GM04503 (cell line): Measurements from ENCODE around the gene CLMP.

Source experiments
- DNase-seq: peaks from one replicate; pipeline ENCODE4 v3.0.0-alpha.2; 2012; ENCODE audit warnings: low read depth

The CLMP gene, protein sequence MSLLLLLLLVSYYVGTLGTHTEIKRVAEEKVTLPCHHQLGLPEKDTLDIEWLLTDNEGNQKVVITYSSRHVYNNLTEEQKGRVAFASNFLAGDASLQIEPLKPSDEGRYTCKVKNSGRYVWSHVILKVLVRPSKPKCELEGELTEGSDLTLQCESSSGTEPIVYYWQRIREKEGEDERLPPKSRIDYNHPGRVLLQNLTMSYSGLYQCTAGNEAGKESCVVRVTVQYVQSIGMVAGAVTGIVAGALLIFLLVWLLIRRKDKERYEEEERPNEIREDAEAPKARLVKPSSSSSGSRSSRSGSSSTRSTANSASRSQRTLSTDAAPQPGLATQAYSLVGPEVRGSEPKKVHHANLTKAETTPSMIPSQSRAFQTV

GRCh38 chr11:123195188-123196059 lies at the start of gene CLMP:
Gene CLMP, minus strand, starts transcription at chr11:123195248. Its CDS starts 308 bp downstream, at chr11:123194940.
- DNase-seq: no peak

- DNase-seq: no peak
Measured at GRCh38 chr11:123241874-123242543, 47.0 kb upstream of the CLMP start.

DNA sequence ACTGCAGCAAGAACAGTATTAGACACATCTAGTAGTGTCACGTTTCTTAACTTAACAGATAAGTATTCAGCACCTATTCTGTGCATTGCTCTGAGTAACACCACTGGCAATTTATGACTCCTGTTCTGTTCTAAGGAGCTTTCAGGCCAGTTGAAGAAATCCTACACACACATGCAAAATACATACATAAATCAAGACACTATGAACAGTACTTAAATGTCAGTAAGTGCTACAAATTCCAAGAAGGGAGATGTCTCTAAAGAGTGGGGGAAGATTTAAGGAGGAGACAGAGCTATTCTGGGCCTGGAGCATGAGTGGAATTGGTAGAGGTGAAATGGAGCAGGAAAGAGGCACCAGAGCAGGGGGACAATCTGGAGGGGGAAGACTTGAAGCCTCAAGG lies 46.2 kb upstream of the CLMP start:
- no peak for DNase-seq

DNA sequence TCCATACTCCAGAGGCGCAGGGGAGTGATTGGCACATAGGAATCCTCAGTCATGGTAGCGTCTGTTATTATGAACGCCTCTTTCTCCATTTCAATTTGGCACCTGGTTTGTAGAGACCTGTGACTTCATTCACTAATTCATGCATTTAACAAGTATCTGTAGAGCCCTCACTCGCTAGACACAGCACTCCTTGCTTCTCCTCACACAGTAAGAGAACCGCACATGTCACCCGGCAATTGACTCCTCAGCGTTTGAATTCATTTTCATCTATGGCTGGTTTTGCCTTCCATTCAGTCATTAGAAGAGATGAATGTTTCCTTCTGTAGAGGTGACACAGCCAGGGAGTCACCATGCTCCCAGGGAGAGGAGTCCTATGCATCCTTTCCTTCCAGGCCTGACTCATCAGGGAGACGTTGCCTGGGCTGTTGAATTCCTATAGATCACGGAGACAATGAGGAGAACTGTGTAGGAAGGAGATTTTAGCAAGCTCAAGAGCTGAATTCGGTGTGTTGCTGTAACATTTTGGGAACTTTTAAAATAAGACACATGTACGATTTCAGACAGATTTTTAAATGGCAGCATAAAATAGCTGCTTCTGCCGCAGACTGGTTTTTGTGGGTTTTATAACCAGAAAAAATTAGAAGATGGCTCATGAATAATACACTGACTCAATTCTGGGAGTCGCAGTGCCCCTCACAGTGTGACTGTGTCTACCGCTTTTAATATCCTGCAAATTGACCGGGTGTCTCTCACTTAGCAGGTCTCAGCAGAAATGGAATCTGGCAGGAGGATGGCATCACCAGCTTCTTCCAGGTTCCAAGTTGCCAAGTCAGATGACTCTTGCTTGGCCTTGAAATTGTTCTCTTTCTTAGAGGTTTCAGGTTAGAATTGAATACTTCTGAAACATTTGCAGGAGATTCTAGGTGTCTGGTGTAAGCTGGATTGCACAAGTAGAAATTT lies 44.4 kb upstream of the CLMP start:
- DNase-seq: no peak

GRCh38 chr11:123238297-123238696 lies 43.2 kb upstream of the CLMP start:
- DNase-seq: no peak

DNA sequence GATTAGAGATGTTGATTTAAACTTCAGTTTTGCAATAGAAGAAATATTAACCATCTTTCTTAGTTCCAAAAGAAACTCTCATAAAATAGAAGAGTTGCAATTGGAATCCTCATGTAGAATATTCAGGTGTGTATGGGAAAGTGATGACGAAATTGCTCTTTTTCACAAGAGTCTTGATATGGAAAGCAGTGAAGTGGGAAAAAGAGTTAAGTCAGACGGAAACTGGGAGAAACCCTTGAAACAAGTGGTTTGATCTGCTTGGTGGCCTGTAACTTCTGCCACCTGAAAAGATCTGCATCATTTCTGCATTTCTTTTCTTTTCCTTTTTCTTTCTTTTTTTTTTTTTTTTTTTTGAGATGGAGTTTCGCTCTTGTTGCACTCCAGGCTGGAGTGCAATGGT lies 41.8 kb upstream of the CLMP start:
- no peak for DNase-seq

- DNase-seq: no peak
Measured at GRCh38 chr11:123235656-123236261, 40.7 kb upstream of the CLMP start.

- DNase-seq: no peak
Measured at GRCh38 chr11:123235117-123235655, 40.1 kb upstream of the CLMP start.

GRCh38 chr11:123233975-123234334 lies 38.9 kb upstream of the CLMP start:
- DNase-seq: no peak

DNA sequence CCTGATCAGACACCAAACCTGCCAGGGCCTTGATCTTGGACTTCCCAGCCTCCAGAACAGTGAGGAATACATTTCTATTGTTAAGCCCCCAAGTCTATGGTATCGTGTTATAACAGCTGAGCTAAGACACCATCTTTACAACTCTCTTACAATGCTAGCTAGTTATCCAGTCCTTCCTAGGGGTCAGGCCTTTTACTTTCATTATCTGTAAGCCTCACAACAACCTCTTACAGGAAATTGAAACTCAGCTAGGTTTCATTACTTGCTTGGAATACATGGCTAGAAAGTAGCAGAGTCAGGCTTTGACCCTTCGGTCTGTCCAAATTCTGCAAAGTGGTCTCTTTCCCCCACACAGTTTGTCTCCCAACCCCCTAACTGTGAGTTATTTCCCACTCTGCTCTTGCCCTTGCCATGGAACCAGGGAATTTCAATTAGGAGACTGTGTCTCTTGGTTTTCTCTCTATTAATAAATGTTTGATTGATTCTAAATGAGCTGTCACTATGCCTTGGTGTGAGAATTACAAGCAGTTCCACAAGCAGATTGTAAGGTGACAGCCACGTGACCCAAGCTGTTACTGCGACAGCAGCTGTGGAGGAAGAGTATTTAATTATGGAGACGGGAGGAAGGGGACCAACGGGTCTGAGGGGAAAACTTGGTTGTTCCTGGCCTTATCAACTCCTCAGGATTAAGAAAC lies 38.4 kb upstream of the CLMP start:
- DNase-seq: no peak

DNA sequence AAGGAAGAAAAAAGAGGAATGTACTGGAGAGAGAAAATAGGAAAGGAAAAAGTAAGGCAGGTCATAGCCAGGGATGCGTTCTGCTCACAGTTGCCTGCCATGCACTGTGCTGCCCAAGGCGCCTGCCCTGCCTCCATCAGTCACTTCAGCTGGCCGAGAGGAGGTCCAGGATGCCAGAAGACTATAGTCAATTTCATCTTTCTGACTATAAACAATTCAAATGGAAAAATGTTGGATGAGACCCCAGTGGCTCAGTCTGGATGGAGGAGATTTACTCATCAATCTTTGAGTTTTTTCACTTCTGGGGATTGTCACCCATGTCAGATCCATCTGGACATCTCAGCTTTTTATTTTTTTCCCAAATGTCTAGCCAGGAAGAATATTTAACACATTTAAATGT lies 36.7 kb upstream of the CLMP start:
- no peak for DNase-seq

DNA sequence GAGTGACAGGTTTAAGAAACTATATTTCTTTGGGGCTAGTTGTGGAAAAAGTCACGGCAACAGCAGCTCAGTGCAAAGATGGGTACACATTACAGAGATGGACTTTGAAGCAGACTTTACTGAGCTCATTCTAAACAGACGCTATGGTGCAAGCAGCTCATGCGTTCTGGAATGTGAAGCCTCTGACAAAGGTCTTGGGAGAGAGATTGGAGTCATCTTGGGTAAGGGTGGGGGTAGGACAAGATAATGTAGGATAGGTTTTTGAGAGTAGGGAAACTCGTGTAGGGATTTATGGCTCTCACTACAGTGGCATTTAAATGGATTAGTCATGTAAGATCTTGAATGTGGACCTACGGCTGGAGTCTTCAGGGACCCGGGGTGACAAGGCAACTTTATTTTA lies 36.2 kb upstream of the CLMP start:
- DNase-seq: peak; percentile 87

GRCh38 chr11:123230346-123230745 lies 35.3 kb upstream of the CLMP start:
- DNase-seq: no peak

DNA sequence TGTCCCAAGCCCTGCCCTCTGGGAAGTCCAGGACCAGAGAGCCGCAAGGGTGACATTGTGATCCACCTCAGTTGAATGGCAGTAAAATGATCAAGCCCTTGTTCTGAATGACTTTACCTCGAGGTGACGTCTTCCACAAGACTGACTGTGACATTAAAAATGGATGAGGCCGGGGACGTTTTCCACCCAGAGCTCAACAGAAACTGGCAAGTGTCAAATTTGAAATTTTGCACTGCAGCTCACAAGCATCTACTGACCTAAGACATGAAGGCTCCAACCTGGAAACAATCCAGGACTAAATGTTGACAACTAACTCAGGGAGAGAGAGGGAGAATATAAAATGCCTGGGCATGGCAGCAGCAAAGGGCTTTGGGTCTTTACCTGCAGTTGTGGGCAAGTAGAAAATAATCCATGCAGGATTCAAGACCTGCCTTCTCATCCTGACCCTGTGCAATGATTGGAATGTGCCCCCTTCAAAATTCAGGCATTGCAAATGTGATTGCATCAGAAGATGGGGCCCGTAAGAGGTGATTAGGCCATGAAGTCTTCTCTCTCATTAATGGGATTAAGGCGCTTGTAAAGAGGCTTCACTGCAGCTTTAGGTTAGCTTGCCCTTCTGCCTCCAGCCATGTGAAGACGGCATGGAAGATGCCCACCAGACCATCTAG lies 33.6 kb upstream of the CLMP start:
- DNase-seq: no peak

- DNase-seq: no peak
Measured at GRCh38 chr11:123227763-123228495, 32.9 kb upstream of the CLMP start.

- no peak for DNase-seq
Measured at GRCh38 chr11:123221584-123221983, 26.5 kb upstream of the CLMP start.

GRCh38 chr11:123221096-123221561 lies 26.1 kb upstream of the CLMP start:
- DNase-seq: no peak

DNA sequence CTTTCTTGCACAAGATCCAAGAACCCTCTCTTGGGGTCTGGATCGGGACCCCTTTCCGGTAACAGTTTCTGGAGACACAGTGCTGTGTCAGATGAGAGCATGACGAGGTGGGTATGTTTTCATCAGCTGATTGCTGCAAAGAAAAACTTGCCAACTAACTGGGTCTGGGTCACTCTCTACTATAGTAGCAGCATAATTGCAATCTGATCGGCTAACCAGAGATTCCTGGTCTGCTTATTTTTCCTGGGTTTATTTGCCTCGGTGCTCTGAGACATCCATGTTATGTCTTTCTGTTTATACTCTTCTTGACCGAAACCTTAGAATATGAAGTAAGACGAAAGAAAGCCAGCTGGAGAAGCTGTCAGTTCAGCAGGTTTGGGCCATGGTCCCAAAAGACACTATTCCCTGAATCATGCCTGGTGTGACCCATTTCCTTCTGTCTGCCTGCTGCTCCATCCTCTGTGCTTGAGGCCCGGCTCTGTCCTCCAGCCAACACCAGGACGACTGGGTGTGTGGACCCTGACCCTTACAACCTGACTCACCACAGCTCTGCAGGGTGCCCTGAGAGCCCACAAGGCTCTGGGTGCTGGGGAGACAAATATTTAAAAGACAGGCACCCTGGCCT lies 24.1 kb upstream of the CLMP start:
- no peak for DNase-seq
